CD4-positive, alpha-beta T cell (primary cell): Measurements from ENCODE around the gene SARM1. TPM values are rescaled to one million over a fixed set of nuclear protein-coding genes. Genes with fewer than 3 reads are reported as not detected.

Experiments used
- ATAC-seq: fragments of 200-7000 bp; cut with Tn5 transposase; one replicate; pipeline ENCODE4 v1.10.0; 2022; ENCODE audit warnings: mild to moderate bottlenecking; ENCODE audit not compliant: poor library complexity
- CTCF ChIA-PET: fragments of 350-600 bp; sonication (Branson Sonifier 250); formaldehyde crosslinking; loops from one replicate; lab custom pipeline; 2021; ENCODE audit warnings: antibody characterized with exemption, inconsistent platforms; lab: Charles Lee
- POLR2A ChIA-PET: fragments of 350-600 bp; sonication (Branson Sonifier 250); formaldehyde crosslinking; loops from one replicate; lab custom pipeline; 2021; ENCODE audit warnings: antibody characterized with exemption, inconsistent platforms; lab: Charles Lee
- DNase-seq, 14 experiments: peaks; one replicate each; pipeline ENCODE4 v3.0.0-alpha.2; 2013 to 2020; ENCODE audit warnings: mixed read lengths in 2 of 14
- H3K27ac ChIP-seq, 2 donors: one replicate each; pipeline versions ENCODE4 v1.5.1 to v1.7.0; 2013; ENCODE audit warnings: low read length in 2 of 2, low read depth in 1 of 2, mild to moderate bottlenecking in 1 of 2
- H3K27me3 ChIP-seq, 2 experiments: 1 replicate in 1 of 2; 2 replicates in 1 of 2; pipeline versions ENCODE4 v1.6.1 to v1.7.0; 2013; ENCODE audit warnings: low read length in 2 of 2, control low read depth in 1 of 2, mild to moderate bottlenecking in 1 of 2, moderate library complexity in 1 of 2; ENCODE audit not compliant: insufficient read depth in 2 of 2, control insufficient read depth in 1 of 2
- H3K36me3 ChIP-seq: one replicate; pipeline ENCODE4 v1.6.1; 2013; ENCODE audit warnings: low read length, control low read depth; ENCODE audit not compliant: insufficient read depth
- H3K4me1 ChIP-seq: one replicate; pipeline ENCODE4 v1.6.1; 2013; ENCODE audit warnings: low read length, control low read depth; ENCODE audit not compliant: insufficient read depth
- H3K4me3 ChIP-seq: one replicate; pipeline ENCODE4 v1.5.1; 2013; ENCODE audit warnings: mild to moderate bottlenecking, low read length, moderate library complexity
- H3K9me3 ChIP-seq, 2 experiments: 1 replicate in 1 of 2; 2 replicates in 1 of 2; pipeline versions ENCODE4 v1.6.1 to v1.7.0; 2013; ENCODE audit warnings: low read length in 2 of 2, mild to moderate bottlenecking in 2 of 2, control low read depth in 1 of 2, moderate library complexity in 1 of 2; ENCODE audit not compliant: control insufficient read depth in 1 of 2, insufficient read depth in 1 of 2
- H3K27ac Mint-ChIP-seq: one replicate; pipeline ENCODE4 v1.8.0; 2020; ENCODE audit warnings: mixed read lengths
- H3K27me3 Mint-ChIP-seq: one replicate; pipeline ENCODE4 v1.8.0; 2021; ENCODE audit warnings: mixed read lengths
- H3K36me3 Mint-ChIP-seq: one replicate; pipeline ENCODE4 v1.8.0; 2021; ENCODE audit warnings: low read depth, mixed read lengths
- H3K4me1 Mint-ChIP-seq: one replicate; pipeline ENCODE4 v1.8.0; 2021; ENCODE audit warnings: low read depth, mixed read lengths
- H3K4me3 Mint-ChIP-seq: one replicate; pipeline ENCODE4 v1.8.0; 2020; ENCODE audit warnings: mild to moderate bottlenecking, mixed read lengths
- H3K9me3 Mint-ChIP-seq: one replicate; pipeline ENCODE4 v1.8.0; 2020; ENCODE audit warnings: mixed read lengths
- CTCF ChIP-seq: fragments of 200-600 bp; IDR thresholded peaks from one replicate; pipeline ENCODE4 v1.8.0; 2022; ENCODE audit warnings: antibody characterized with exemption, mild to moderate bottlenecking
- intact Hi-C, 2 experiments: fragments of 100-400 bp; cut with DNase I in 1 of 2; cut with micrococcal nuclease in 1 of 2; formaldehyde crosslinking; loops; one replicate each; pipeline versions ENCODE4 v1.15.1 to v1.9.0; 2023 to 2025; cut with DNase I, micrococcal nuclease
- total RNA-seq, 174 experiments: library from RNA in 2 of 174; stranded (reverse) in 2 of 174; gene quantifications; one replicate each; pipeline ENCODE4 v1.2.3 and lab custom pipeline; 2021 to 2026

Gene SARM1
- total RNA-seq, 2 experiments from 2014 or later, result 12.5 to 15.4 TPM

- DNase-seq (peak in 13 of 14 experiments; percentile 44 to 78 (median 58)), ATAC-seq (peak; percentile 93)
- ChIA-PET CTCF (interaction anchor here (1.3 kb wide), 1 partner anchor 49 kb away, joined by 4 read pairs; the partner anchor contains the start of genes IFT20 and TNFAIP1), POLR2A (interaction anchor here (0.6 to 4.9 kb wide), 13 partner anchors 14 to 344 kb away, joined by 3 to 31 read pairs (median 4); partner anchors contain the start of genes ALDOC, BLTP2, IFT20 and NEK8)
- intact Hi-C loops, result loop anchor here in 1 of 2 experiments (10.0 kb wide), 1 partner anchor 160 kb away; no protein-coding TSS in a partner anchor
- TF ChIP-seq CTCF, result no peak
- Histone ChIP-seq H3K27me3 (no peaks in the 10 kb centered on the region), H3K27ac (peak overlapping the region in 1 of 2 donors; percentile 17), H3K9me3 (no peaks in the 10 kb centered on the region), H3K4me1 (peaks cover 29% of the 10 kb centered on the region), H3K36me3 (peaks cover 15% of the 10 kb centered on the region), H3K4me3 (peak overlapping the region; percentile 94)
- H3K4me3 Mint-ChIP-seq, result peak overlapping the region; percentile 94
- H3K4me1 Mint-ChIP-seq, result peaks cover 36% of the 10 kb centered on the region
- peak overlapping the region; percentile 64 for H3K27ac Mint-ChIP-seq
- H3K27me3 Mint-ChIP-seq, result peaks cover 8% of the 10 kb centered on the region
- H3K36me3 Mint-ChIP-seq, result peaks cover 20% of the 10 kb centered on the region
- no peaks in the 10 kb centered on the region for H3K9me3 Mint-ChIP-seq
Observed at GRCh38 chr17:28384281-28385036, 13.0 kb downstream of the SARM1 start.

GRCh38 chr17:28385037-28385400, 13.5 kb downstream of the SARM1 start:
- Histone ChIP-seq H3K4me1 (peaks cover 29% of the 10 kb centered on the region), H3K36me3 (peaks cover 21% of the 10 kb centered on the region), H3K27ac (no peak overlapping the region), H3K27me3 (no peaks in the 10 kb centered on the region), H3K4me3 (peak overlapping the region; percentile 94), H3K9me3 (no peaks in the 10 kb centered on the region)
- no peak for TF ChIP-seq CTCF
- POLR2A ChIA-PET, result interaction anchor here (1.0 to 4.9 kb wide), 10 partner anchors 14 to 343 kb away, joined by 3 to 31 read pairs (median 4); partner anchors contain the start of genes ALDOC, BLTP2, IFT20 and NEK8
- ATAC-seq (no peak), DNase-seq (peak in 3 of 14 experiments; percentile 7 to 31 (median 17))
- Mint-ChIP-seq H3K4me3 (peak overlapping the region; percentile 94), H3K4me1 (peaks cover 36% of the 10 kb centered on the region), H3K36me3 (peaks cover 25% of the 10 kb centered on the region), H3K27ac (peak overlapping the region; percentile 64), H3K27me3 (peaks cover 8% of the 10 kb centered on the region), H3K9me3 (no peaks in the 10 kb centered on the region)
- intact Hi-C loops, result loop anchor here in 1 of 2 experiments (10.0 kb wide), 1 partner anchor 160 kb away; no protein-coding TSS in a partner anchor
- CTCF ChIA-PET, result interaction anchor here (1.3 kb wide), 1 partner anchor 49 kb away, joined by 4 read pairs; the partner anchor contains the start of genes IFT20 and TNFAIP1

- no peak overlapping the region for H3K27ac Mint-ChIP-seq
- peak overlapping the region; percentile 94 for H3K4me3 Mint-ChIP-seq
- no peaks in the 10 kb centered on the region for H3K9me3 Mint-ChIP-seq
- no peak for TF ChIP-seq CTCF
- Histone ChIP-seq H3K27ac (no peak overlapping the region), H3K27me3 (no peaks in the 10 kb centered on the region), H3K9me3 (no peaks in the 10 kb centered on the region), H3K4me3 (peak overlapping the region; percentile 94), H3K36me3 (peaks cover 24% of the 10 kb centered on the region), H3K4me1 (peaks cover 29% of the 10 kb centered on the region)
- H3K4me1 Mint-ChIP-seq, result peaks cover 34% of the 10 kb centered on the region
- H3K27me3 Mint-ChIP-seq, result peaks cover 8% of the 10 kb centered on the region
- POLR2A ChIA-PET, result interaction anchor here (1.0 to 4.9 kb wide), 6 partner anchors 13 to 192 kb away, joined by 4 to 31 read pairs (median 11); partner anchors contain the start of genes ALDOC, IFT20, POLDIP2 and SARM1
- peaks cover 29% of the 10 kb centered on the region for H3K36me3 Mint-ChIP-seq
- no peak for ATAC-seq
- CTCF ChIA-PET, result interaction anchor here (1.3 kb wide), 1 partner anchor 50 kb away, joined by 4 read pairs; the partner anchor contains the start of genes IFT20 and TNFAIP1
- DNase-seq, result peak in 1 of 14 experiments; percentile 43
- intact Hi-C loops, result loop anchor here in 1 of 2 experiments (10.0 kb wide), 1 partner anchor 159 kb away; no protein-coding TSS in a partner anchor
Observed at GRCh38 chr17:28385406-28385805, 13.9 kb downstream of the SARM1 start.
